Amniotic stem cell (primary cell): ENCODE data around the gene RARB.

Source experiments
- DNase-seq: peaks from one replicate; lab custom pipeline; 2025; lab: John Stamatoyannopoulos, UW

Gene RARB

GRCh38 chr3:25554376-25554775 lies 126.3 kb downstream of the RARB start:
- no peak for DNase-seq

GRCh38 chr3:25555695-25556437 lies 127.8 kb downstream of the RARB start:
- no peak for DNase-seq

- DNase-seq = no peak
Observed at GRCh38 chr3:25556447-25556846, 128.4 kb downstream of the RARB start.

DNA sequence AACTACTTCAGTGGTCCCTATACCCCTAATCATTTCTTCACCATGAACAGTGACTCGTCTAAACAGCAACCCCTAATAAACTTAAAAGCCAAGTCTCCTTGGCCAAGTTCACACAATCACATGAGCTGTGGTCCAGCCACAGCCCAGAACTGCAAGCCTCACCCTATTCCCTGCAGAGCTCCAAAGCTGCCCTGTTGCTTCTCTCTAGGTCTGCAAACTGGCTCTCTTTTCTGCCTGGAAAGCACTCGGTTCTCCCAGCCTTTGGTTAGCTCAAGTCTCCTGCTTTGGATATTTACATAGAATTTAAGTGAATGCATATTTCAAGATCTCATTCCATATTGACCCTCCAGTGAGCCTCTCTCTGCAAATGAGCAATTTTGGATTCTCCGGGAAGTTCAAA lies 129.6 kb downstream of the RARB start:
- DNase-seq = no peak

- no peak for DNase-seq
Observed at GRCh38 chr3:25558121-25558520, 130.1 kb downstream of the RARB start.

- DNase-seq = no peak
Observed at GRCh38 chr3:25558796-25559195, 130.7 kb downstream of the RARB start.

- DNase-seq = no peak
Observed at GRCh38 chr3:25563601-25564000, 135.5 kb downstream of the RARB start.

DNA sequence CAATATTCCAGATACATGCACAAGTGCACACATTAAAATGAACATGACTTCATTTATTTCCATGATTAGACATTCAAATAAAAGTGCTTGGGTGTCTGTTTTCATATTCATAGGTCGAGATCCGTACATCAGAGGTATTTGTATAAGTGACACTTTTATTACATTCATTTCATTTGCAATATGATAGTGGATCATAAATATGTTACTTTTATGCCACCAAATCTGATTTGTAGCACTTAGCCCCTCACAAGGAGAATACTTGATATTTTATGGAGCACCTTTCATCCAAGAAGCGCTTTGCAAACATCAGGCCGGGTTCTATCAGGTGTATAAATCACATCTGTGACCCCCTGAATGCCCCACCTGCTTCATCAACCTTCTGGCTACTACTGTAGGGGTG lies 136.0 kb downstream of the RARB start:
- DNase-seq = no peak

GRCh38 chr3:25565807-25566206 lies 137.7 kb downstream of the RARB start:
- no peak for DNase-seq

GRCh38 chr3:25566358-25566920 lies 138.4 kb downstream of the RARB start:
- no peak for DNase-seq

GRCh38 chr3:25567388-25567787 lies 139.3 kb downstream of the RARB start:
- DNase-seq = no peak

- no peak for DNase-seq
Observed at GRCh38 chr3:25567806-25568524, 139.9 kb downstream of the RARB start.

- DNase-seq = no peak
Observed at GRCh38 chr3:25568525-25569078, 140.5 kb downstream of the RARB start.

DNA sequence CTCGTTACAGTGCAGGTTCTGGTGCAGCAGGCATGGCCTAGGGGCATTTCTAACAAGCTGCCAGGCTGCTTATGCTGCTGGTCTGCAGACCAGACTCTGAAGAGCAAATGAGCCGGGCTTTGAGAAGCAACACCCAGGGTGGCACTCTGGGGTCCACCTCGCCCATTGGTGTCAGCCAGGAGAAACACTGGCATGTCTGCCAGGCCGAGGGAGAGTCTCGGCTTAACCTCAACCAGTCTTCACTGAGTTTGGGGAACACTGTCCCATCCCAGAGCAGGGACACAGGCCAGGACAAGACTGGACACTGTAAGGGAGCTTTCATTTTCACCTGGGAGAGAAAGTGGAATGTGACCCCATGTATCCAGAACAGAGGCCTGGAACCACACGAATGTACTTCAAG lies 143.2 kb downstream of the RARB start:
- no peak for DNase-seq

DNA sequence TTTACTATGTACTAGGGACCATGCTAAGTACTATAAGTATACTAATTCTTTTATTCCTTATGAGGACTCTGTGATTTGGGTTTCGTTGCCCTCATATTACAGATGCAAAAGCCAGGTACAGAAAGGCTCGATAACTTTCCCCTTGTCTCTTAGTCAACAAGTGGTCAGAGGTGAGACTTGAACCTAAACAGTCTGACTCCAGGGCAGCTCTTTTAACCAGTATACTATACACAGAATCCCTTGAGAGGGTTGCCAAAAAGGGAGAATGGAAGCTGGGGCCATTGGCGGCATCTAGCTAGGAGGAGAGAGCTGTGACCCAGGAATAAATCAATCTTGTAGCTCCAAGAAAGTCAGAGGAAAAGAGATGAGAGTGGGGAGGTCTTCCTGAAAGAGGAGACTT lies 144.3 kb downstream of the RARB start:
- DNase-seq = no peak

GRCh38 chr3:25572919-25573385 lies 144.9 kb downstream of the RARB start:
- DNase-seq = peak; percentile 46

DNA sequence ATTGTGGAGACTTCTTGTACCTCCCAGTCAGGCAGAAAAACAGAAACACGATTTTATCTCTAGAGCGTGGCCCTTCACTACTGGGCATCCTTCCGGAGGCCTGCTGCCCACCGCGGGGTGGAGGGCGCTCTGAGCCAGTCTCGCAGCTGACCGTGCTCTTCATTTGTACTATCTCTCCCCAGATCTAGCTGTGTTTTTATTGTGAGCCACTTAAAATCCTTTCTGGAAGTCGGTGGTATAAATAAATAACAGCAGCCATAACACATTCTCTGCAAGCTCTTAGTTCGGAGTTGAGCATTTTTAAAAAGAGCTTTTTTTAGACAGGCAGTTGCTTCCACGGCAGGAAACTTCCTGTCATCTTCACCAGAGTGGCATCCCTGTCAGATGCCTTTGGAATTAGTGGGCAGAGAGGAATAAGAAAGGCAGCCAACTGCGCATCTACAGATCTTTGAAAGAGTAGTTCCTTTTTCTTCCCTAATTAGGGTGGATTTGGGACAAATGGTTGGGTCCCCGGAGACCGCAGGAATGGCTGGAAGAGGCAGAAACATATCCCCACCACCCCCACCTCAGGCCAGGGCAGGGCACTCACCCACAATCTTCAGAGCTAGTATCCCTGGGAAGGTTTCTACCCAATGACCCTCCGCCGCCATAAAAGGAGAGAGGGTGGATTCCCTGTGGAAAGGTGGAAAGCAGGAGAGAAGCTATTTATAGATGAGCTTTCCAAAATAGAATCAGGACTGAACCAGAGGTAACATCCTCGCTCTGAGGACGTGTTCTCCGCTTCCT lies 145.5 kb downstream of the RARB start:
- no peak for DNase-seq

- DNase-seq = no peak
Observed at GRCh38 chr3:25574172-25574765, 146.2 kb downstream of the RARB start.

- DNase-seq = no peak
Observed at GRCh38 chr3:25575001-25575400, 146.9 kb downstream of the RARB start.

DNA sequence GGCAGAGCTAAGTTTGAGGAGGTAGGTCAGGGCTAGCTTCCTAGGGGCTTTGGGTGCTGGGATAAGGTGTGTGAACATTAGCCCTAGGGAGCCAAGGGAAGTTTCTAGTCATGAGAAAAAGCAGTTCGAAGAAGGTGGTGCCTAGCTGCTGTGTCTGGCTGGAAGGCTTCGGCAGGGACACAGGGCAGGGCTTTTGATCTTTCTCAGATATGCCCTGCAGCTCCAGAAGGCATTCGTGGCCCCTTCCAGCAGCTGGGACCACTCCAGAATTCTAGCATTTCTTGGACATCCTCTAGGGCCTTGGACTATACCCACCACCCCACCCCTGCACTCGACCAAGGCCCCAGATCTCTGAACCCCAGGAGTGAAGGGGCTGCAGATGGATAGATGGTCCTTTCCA lies 148.1 kb downstream of the RARB start:
- no peak for DNase-seq

DNA sequence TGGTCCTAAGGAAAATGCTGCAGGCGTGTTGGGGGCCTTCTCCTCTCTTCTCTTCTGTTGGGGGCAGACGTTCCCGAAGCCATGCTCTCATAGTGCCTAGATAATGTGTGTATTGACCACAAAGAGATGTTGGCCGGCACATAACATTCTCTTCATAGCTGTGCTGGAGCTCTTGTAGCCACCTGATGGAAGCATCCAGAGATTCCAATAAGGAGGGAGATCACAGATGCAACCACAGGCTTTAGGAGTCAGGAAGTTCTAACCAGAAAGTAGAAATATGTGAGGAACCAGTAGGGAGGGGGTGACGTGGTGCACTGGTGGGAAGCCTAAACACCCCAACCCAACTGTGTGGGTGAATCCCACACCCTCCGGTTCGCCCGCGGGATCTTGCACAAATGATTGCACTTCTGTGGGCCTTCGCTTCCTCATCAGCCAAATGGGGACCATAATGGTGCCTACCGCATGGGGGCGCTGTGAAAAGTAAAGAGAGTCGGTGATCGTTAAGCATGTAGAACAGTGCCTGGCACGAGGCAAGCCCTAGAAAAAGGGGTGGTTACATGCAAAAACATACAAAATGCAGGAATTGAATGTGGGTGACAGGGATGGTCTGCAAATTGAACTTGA lies 148.9 kb downstream of the RARB start:
- no peak for DNase-seq
